Inferior parietal cortex (tissue), 1 donor: ENCODE measurements around the gene GIPR.
"Not testable (repeated sequence)": the region's sequence is repeated elsewhere in the genome, so short reads cannot be mapped to it uniquely, and the experiment has no call there.

ENCODE experiments used
- DNase-seq: peaks from one replicate; pipeline ENCODE4 v3.0.0-alpha.2; 2016; ENCODE audit errors: extremely low spot score

GIPR gene

GRCh38 chr19:45645631-45646344 is 22.2 kb upstream of the GIPR start:
- peak; percentile 98 for DNase-seq

- no peak for DNase-seq
These were observed 21.7 kb upstream of the GIPR start for GRCh38 chr19:45646345-45646698.

- DNase-seq, result no peak
These were observed 17.3 kb upstream of the GIPR start for GRCh38 chr19:45650722-45651121.

GRCh38 chr19:45653634-45654033 is 14.4 kb upstream of the GIPR start:
- no peak for DNase-seq

GRCh38 chr19:45655073-45655472 is 12.9 kb upstream of the GIPR start:
- DNase-seq, result no peak

- no peak for DNase-seq
These were observed 10.4 kb upstream of the GIPR start for GRCh38 chr19:45657520-45658167.

GRCh38 chr19:45659096-45659729 is 8.8 kb upstream of the GIPR start:
- no peak for DNase-seq

- DNase-seq, result no peak
These were observed 7.4 kb upstream of the GIPR start for GRCh38 chr19:45660636-45661035.

GRCh38 chr19:45663800-45664199 is 4.2 kb upstream of the GIPR start:
- no peak for DNase-seq

- no peak for DNase-seq
These were observed 3.4 kb upstream of the GIPR start for GRCh38 chr19:45664575-45664974.

GRCh38 chr19:45668342-45668871 is 386 bp downstream of the GIPR start:
- DNase-seq, result no peak

- peak; percentile 39 for DNase-seq
These were observed 2.8 kb downstream of the GIPR start for GRCh38 chr19:45670670-45671453.

GRCh38 chr19:45674946-45675345 is 6.9 kb downstream of the GIPR start:
- no peak for DNase-seq

- DNase-seq, result no peak
These were observed 8.8 kb downstream of the GIPR start for GRCh38 chr19:45676851-45677263.

- peak; percentile 16 for DNase-seq
These were observed 9.6 kb downstream of the GIPR start for GRCh38 chr19:45677351-45678230.

GRCh38 chr19:45681391-45682015 is 13.5 kb downstream of the GIPR start:
- peak; percentile 80 for DNase-seq

GRCh38 chr19:45682117-45682516 is 14.1 kb downstream of the GIPR start:
- DNase-seq, result no peak

- no peak for DNase-seq
These were observed 14.9 kb downstream of the GIPR start for GRCh38 chr19:45682908-45683307.

- DNase-seq, result not testable (repeated sequence)
These were observed 17.0 kb downstream of the GIPR start for GRCh38 chr19:45685045-45685444.

GRCh38 chr19:45687599-45687998 is 19.6 kb downstream of the GIPR start:
- no peak for DNase-seq
